Loucy (cell line): Measurements from ENCODE around the gene SUFU.

Source experiments
- H2AFZ ChIP-seq: fragments of 200-600 bp; sonication (generic); 2 replicates; pipeline ENCODE4 v1.6.0; 2016; ENCODE audit warnings: antibody characterized with exemption, mild to moderate bottlenecking, low read length, moderate library complexity
- H3F3A ChIP-seq: fragments of 200-600 bp; 2 replicates; pipeline ENCODE4 v1.6.0; 2016; ENCODE audit warnings: antibody characterized with exemption, low read depth, mild to moderate bottlenecking
- H3K27me3 ChIP-seq: fragments of 200-600 bp; sonication (generic); 2 replicates; pipeline ENCODE4 v1.6.1; 2014; ENCODE audit warnings: low read length, mild to moderate bottlenecking; ENCODE audit not compliant: insufficient read depth, poor library complexity, severe bottlenecking
- H3K36me3 ChIP-seq: fragments of 200-600 bp; sonication (generic); 2 replicates; pipeline ENCODE4 v1.6.1; 2016; ENCODE audit warnings: low read length; ENCODE audit not compliant: insufficient read depth
- H3K4me1 ChIP-seq: fragments of 200-600 bp; sonication (generic); 2 replicates; pipeline ENCODE4 v1.5.1; 2014; ENCODE audit warnings: low read length, mild to moderate bottlenecking; ENCODE audit not compliant: insufficient read depth, poor library complexity, severe bottlenecking
- H3K4me2 ChIP-seq: fragments of 200-600 bp; sonication (generic); 2 replicates; pipeline ENCODE4 v1.6.0; 2014; ENCODE audit warnings: antibody characterized with exemption, low read length, low read depth, mild to moderate bottlenecking; ENCODE audit not compliant: poor library complexity, severe bottlenecking
- H3K4me3 ChIP-seq: fragments of 200-600 bp; sonication (generic); 2 replicates; pipeline ENCODE4 v1.5.1; 2014; ENCODE audit warnings: low read length, mild to moderate bottlenecking, mixed read lengths; ENCODE audit not compliant: poor library complexity, severe bottlenecking
- H3K79me2 ChIP-seq: fragments of 200-600 bp; sonication (generic); 2 replicates; pipeline ENCODE4 v1.6.1; 2014; ENCODE audit warnings: low read length; ENCODE audit not compliant: insufficient read depth
- H3K9ac ChIP-seq: fragments of 200-600 bp; sonication (generic); 2 replicates; pipeline ENCODE4 v1.6.0; 2014; ENCODE audit warnings: mild to moderate bottlenecking, low read depth, low read length, moderate library complexity; ENCODE audit not compliant: poor library complexity, severe bottlenecking
- H3K9me2 ChIP-seq: fragments of 200-600 bp; sonication (generic); replicated peaks from 2 replicates; pipeline ENCODE4 v1.6.1; 2016; ENCODE audit warnings: low read depth, low read length, mixed read lengths
- H3K9me3 ChIP-seq: fragments of 200-600 bp; sonication (generic); 2 replicates; pipeline ENCODE4 v1.6.1; 2014; ENCODE audit warnings: mild to moderate bottlenecking, antibody characterized with exemption, low read length, low read depth; ENCODE audit not compliant: insufficient read depth
- H4K20me1 ChIP-seq: fragments of 200-600 bp; sonication (generic); 2 replicates; pipeline ENCODE4 v1.6.0; 2014; ENCODE audit warnings: antibody characterized with exemption, low read length, mild to moderate bottlenecking; ENCODE audit not compliant: insufficient read depth, poor library complexity, severe bottlenecking
- CTCF ChIP-seq: fragments of 200-600 bp; sonication (generic); conservative IDR thresholded peaks from 2 replicates; pipeline ENCODE4 v1.5.1; 2014; ENCODE audit warnings: mild to moderate bottlenecking, antibody characterized with exemption, low read length
- EZH2phosphoT487 ChIP-seq: fragments of 200-600 bp; IDR thresholded peaks from 2 replicates; pipeline ENCODE4 v1.6.1; 2018; ENCODE audit warnings: antibody characterized with exemption, mild to moderate bottlenecking, moderate library complexity, borderline replicate concordance

SUFU gene

GRCh38 chr10:102511583-102512274 lies 8.0 kb downstream of the SUFU start:
- H3K36me3 ChIP-seq: peaks cover 24% of the 10 kb centered on the region; the same call in 1 of the 2 replicates
- peak overlapping the region; percentile 7 for H3K4me2 ChIP-seq
- peaks cover 30% of the 10 kb centered on the region for H3K4me1 ChIP-seq
- H3K9me2 ChIP-seq: no peaks in the 10 kb centered on the region
- no peak overlapping the region for H2AFZ ChIP-seq
- H3K9ac ChIP-seq: no peak overlapping the region
- H3K4me3 ChIP-seq: no peak overlapping the region
- H4K20me1 ChIP-seq: peaks cover 8% of the 10 kb centered on the region
- peaks cover 19% of the 10 kb centered on the region; the same call in 1 of the 2 replicates for H3K79me2 ChIP-seq
- H3K9me3 ChIP-seq: no peaks in the 10 kb centered on the region
- TF ChIP-seq CTCF (no peak), EZH2phosphoT487 (no peak)
- no peaks in the 10 kb centered on the region for H3F3A ChIP-seq
- H3K27me3 ChIP-seq: no peaks in the 10 kb centered on the region

- TF ChIP-seq EZH2phosphoT487: no peak
- TF ChIP-seq CTCF: no peak
- Histone ChIP-seq H3K36me3 (peaks cover 17% of the 10 kb centered on the region; the same call in 1 of the 2 replicates), H3K27me3 (no peaks in the 10 kb centered on the region), H3K79me2 (no peaks in the 10 kb centered on the region), H3K9ac (no peak overlapping the region), H3K4me1 (peaks cover 8% of the 10 kb centered on the region), H3K9me2 (no peaks in the 10 kb centered on the region), H4K20me1 (no peaks in the 10 kb centered on the region), H3F3A (no peaks in the 10 kb centered on the region), H3K4me3 (no peak overlapping the region), H2AFZ (no peak overlapping the region), H3K9me3 (no peaks in the 10 kb centered on the region), H3K4me2 (no peak overlapping the region)
These were observed 10.9 kb downstream of the SUFU start for GRCh38 chr10:102514487-102515311.

- Histone ChIP-seq H3F3A (no peaks in the 10 kb centered on the region), H4K20me1 (no peaks in the 10 kb centered on the region), H3K79me2 (no peaks in the 10 kb centered on the region), H3K27me3 (no peaks in the 10 kb centered on the region), H3K36me3 (peaks cover 14% of the 10 kb centered on the region; the same call in 1 of the 2 replicates), H3K9me2 (no peaks in the 10 kb centered on the region), H3K4me1 (peaks cover 8% of the 10 kb centered on the region), H3K4me2 (no peak overlapping the region), H3K9ac (no peak overlapping the region), H3K9me3 (no peaks in the 10 kb centered on the region), H2AFZ (no peak overlapping the region), H3K4me3 (no peak overlapping the region)
- TF ChIP-seq CTCF: no peak
- TF ChIP-seq EZH2phosphoT487: no peak
These were observed 12.0 kb downstream of the SUFU start for GRCh38 chr10:102515724-102516123.
